IMR-90 (cell line): ENCODE measurements around the gene PRPS2. TPM values are rescaled to one million over a fixed set of nuclear protein-coding genes. Genes with fewer than 3 reads are reported as not detected.

Experiments
- ATAC-seq: fragments of 200-7000 bp; cut with Tn5 transposase; 2 replicates; pipeline ENCODE4 v1.9.1; 2020; ENCODE audit warnings: low read depth, mild to moderate bottlenecking, moderate library complexity
- BruUV-seq: library from RNA; stranded (reverse); fragments of 400-500 nt; replicated peaks from 2 replicates; lab custom pipeline; 2021; lab: Mats Ljungman, UMichigan
- CTCF ChIA-PET: fragments of 300-600 bp; formaldehyde crosslinking; extraction: SDS; loops from one replicate; lab custom pipeline; 2021; ENCODE audit warnings: antibody characterized with exemption; lab: Yijun Ruan, JAX
- POLR2A ChIA-PET: fragments of 300-600 bp; sonication (Branson Sonifier 250); formaldehyde crosslinking; loops from one replicate; lab custom pipeline; 2022; ENCODE audit warnings: antibody characterized with exemption; ENCODE audit not compliant: unreplicated experiment; lab: Charles Lee
- DNase-seq: peaks from one replicate; pipeline ENCODE4 v3.0.0; 2013
- H2AFZ ChIP-seq: replicated peaks from 2 replicates; pipeline ENCODE3; 2013; ENCODE audit warnings: low read length, mild to moderate bottlenecking; ENCODE audit not compliant: poor library complexity
- H2AK5ac ChIP-seq: 2 replicates; pipeline ENCODE4 v1.6.1; 2013; ENCODE audit warnings: low read depth, low read length, inconsistent platforms
- H2AK9ac ChIP-seq: replicated peaks from 2 replicates; pipeline ENCODE3; 2013; ENCODE audit warnings: mild to moderate bottlenecking, low read depth, low read length, moderate library complexity; ENCODE audit not compliant: poor library complexity
- H2BK120ac ChIP-seq: 2 replicates; pipeline ENCODE4 v1.6.1; 2013; ENCODE audit warnings: low read depth, low read length, inconsistent platforms
- H2BK15ac ChIP-seq: 3 replicates; pipeline ENCODE4 v1.6.1; 2013; ENCODE audit warnings: low read depth, low read length, inconsistent platforms
- H2BK20ac ChIP-seq: 2 replicates; pipeline ENCODE4 v1.6.1; 2013; ENCODE audit warnings: low read depth, mild to moderate bottlenecking, inconsistent platforms, low read length, moderate library complexity
- H2BK5ac ChIP-seq: 2 replicates; pipeline ENCODE4 v1.6.1; 2013; ENCODE audit warnings: mild to moderate bottlenecking, low read depth, low read length, inconsistent platforms; ENCODE audit not compliant: poor library complexity, severe bottlenecking
- H3K14ac ChIP-seq: replicated peaks from 2 replicates; pipeline ENCODE4 v1.6.1; 2013; ENCODE audit warnings: low read depth, low read length, inconsistent platforms
- H3K18ac ChIP-seq: 2 replicates; pipeline ENCODE4 v1.6.1; 2013; ENCODE audit warnings: low read depth, low read length, control low read depth
- H3K23ac ChIP-seq: 2 replicates; pipeline ENCODE4 v1.6.1; 2013; ENCODE audit warnings: low read depth, low read length, inconsistent platforms
- H3K27ac ChIP-seq: 2 replicates; pipeline ENCODE4 v1.5.1; 2013; ENCODE audit warnings: mild to moderate bottlenecking, control low read depth, low read length; ENCODE audit not compliant: insufficient read depth
- H3K27me3 ChIP-seq: 2 replicates; pipeline ENCODE4 v1.6.1; 2013; ENCODE audit warnings: low read length; ENCODE audit not compliant: control insufficient read depth, insufficient read depth
- H3K36me3 ChIP-seq: 2 replicates; pipeline ENCODE4 v1.6.1; 2013; ENCODE audit warnings: low read length, mixed read lengths; ENCODE audit not compliant: control insufficient read depth, insufficient read depth
- H3K4ac ChIP-seq: 2 replicates; pipeline ENCODE4 v1.6.1; 2013; ENCODE audit warnings: low read depth, low read length, inconsistent platforms
- H3K4me1 ChIP-seq: 2 replicates; pipeline ENCODE4 v1.6.1; 2013; ENCODE audit warnings: low read length, mixed read lengths; ENCODE audit not compliant: control insufficient read depth, insufficient read depth
- H3K4me2 ChIP-seq: 2 replicates; pipeline ENCODE4 v1.6.1; 2013; ENCODE audit warnings: low read depth, mild to moderate bottlenecking, control low read depth, low read length, moderate library complexity
- H3K4me3 ChIP-seq: 2 replicates; pipeline ENCODE4 v1.5.1; 2013; ENCODE audit warnings: low read depth, mild to moderate bottlenecking, control low read depth, low read length, moderate library complexity; ENCODE audit not compliant: insufficient read depth
- H3K56ac ChIP-seq: 2 replicates; pipeline ENCODE4 v1.6.1; 2013; ENCODE audit warnings: low read length, inconsistent platforms; ENCODE audit not compliant: insufficient read depth; ENCODE audit errors: extremely low read depth
- H3K79me1 ChIP-seq, 2 experiments: 2 replicates each; pipeline ENCODE4 v1.6.1; 2013; ENCODE audit warnings: low read length in 2 of 2, inconsistent platforms in 1 of 2, low read depth in 1 of 2
- H3K9ac ChIP-seq: 2 replicates; pipeline ENCODE4 v1.6.1; 2013; ENCODE audit warnings: low read depth, low read length, control low read depth
- H3K9me1 ChIP-seq: 2 replicates; pipeline ENCODE4 v1.6.1; 2013; ENCODE audit warnings: low read length, inconsistent platforms; ENCODE audit not compliant: insufficient read depth
- H3K9me3 ChIP-seq: 2 replicates; pipeline ENCODE4 v1.6.1; 2013; ENCODE audit warnings: low read length; ENCODE audit not compliant: control insufficient read depth, insufficient read depth
- H4K20me1 ChIP-seq: 2 replicates; pipeline ENCODE4 v1.6.1; 2013; ENCODE audit warnings: low read length, inconsistent platforms; ENCODE audit not compliant: insufficient read depth
- H4K5ac ChIP-seq: 2 replicates; pipeline ENCODE4 v1.6.1; 2013; ENCODE audit warnings: mild to moderate bottlenecking, low read depth, low read length, control low read depth
- H4K8ac ChIP-seq, 2 experiments: 2 replicates each; pipeline ENCODE4 v1.6.1; 2013; ENCODE audit warnings: low read depth in 2 of 2, low read length in 2 of 2, control low read depth in 1 of 2, inconsistent platforms in 1 of 2
- H4K91ac ChIP-seq: 2 replicates; pipeline ENCODE4 v1.6.1; 2013; ENCODE audit warnings: low read depth, low read length, inconsistent platforms; ENCODE audit not compliant: insufficient read depth
- CHD1 ChIP-seq: IDR thresholded peaks from 2 replicates; pipeline ENCODE4 v1.6.1; 2012; ENCODE audit warnings: low read depth, low read length, improper control_type of control experiment
- CTCF ChIP-seq: conservative IDR thresholded peaks from 2 replicates; pipeline ENCODE4 v1.5.1; 2012; ENCODE audit warnings: mild to moderate bottlenecking, low read depth, low read length, improper control_type of control experiment
- ELK1 ChIP-seq: fragments of 150-350 bp; IDR thresholded peaks from 2 replicates; pipeline ENCODE4 v1.6.1; 2016; ENCODE audit warnings: low read depth, mild to moderate bottlenecking, low read length, moderate library complexity, borderline replicate concordance
- FOS ChIP-seq: fragments of 150-350 bp; IDR thresholded peaks from 2 replicates; pipeline ENCODE4 v1.6.1; 2016; ENCODE audit warnings: low read depth, low read length
- NFE2L2 ChIP-seq: fragments of 150-350 bp; IDR thresholded peaks from 2 replicates; pipeline ENCODE4 v1.6.1; 2016; ENCODE audit warnings: low read depth, mild to moderate bottlenecking, low read length
- RCOR1 ChIP-seq: IDR thresholded peaks from 2 replicates; pipeline ENCODE4 v1.6.1; 2012; ENCODE audit warnings: mild to moderate bottlenecking, low read length, improper control_type of control experiment; ENCODE audit not compliant: insufficient replicate concordance
- RFX5 ChIP-seq: IDR thresholded peaks from 2 replicates; pipeline ENCODE4 v1.8.0; 2012; ENCODE audit warnings: low read depth, mild to moderate bottlenecking, low read length, moderate library complexity
- WGBS, 2 experiments: methylation state at CpG; one replicate each; pipeline versions ENCODE4 v1.1.5 to v1.1.7; 2013; ENCODE audit warnings: missing lambda C conversion rate in 2 of 2; ENCODE audit not compliant: insufficient read length in 1 of 2; ENCODE audit errors: extremely low coverage in 2 of 2; 5-methylcytosine and 5-hydroxymethylcytosine counted together
- dilution Hi-C: fragments of 300-500 bp; cut with HindIII; formaldehyde crosslinking; loops from one replicate; pipeline ENCODE4 v1.14.3; 2018; ENCODE audit warnings: low sequenced_read_pairs; ENCODE audit not compliant: unreplicated experiment
- in situ Hi-C: fragments of 300-500 bp; cut with MboI; formaldehyde crosslinking; loops from 3 replicates; pipeline ENCODE4 v1.14.3; 2019; ENCODE audit warnings: low sequenced_read_pairs, inconsistent platforms, mixed read lengths
- intact Hi-C: fragments of 100-400 bp; cut with micrococcal nuclease; formaldehyde crosslinking; loops from 2 replicates; pipeline ENCODE4 v1.10.0; 2022
- polyA plus RNA-seq, 3 experiments: library from polyadenylated mRNA; depleted of rRNA; stranded (reverse); fragments of >200 nt; gene quantifications; 2 replicates each; pipeline ENCODE4 v1.2.3, GENCODE V29; 2012; ENCODE audit warnings: low replicate concordance in 1 of 3
- total RNA-seq: library from RNA; depleted of rRNA; stranded (reverse); fragments of >200 nt; gene quantifications from 2 replicates; pipeline ENCODE4 v1.2.3, GENCODE V29; 2012

The PRPS2 gene
- total and polyA plus RNA-seq, 2 of the 4 experiments (the other 2 are of a cell fraction), result 20.4 to 48.0 TPM

GRCh38 chrX:12758291-12758690 is 32.9 kb upstream of the PRPS2 start:
- Histone ChIP-seq H2AK5ac (no peak overlapping the region), H3K4me2 (no peak overlapping the region), H4K8ac (no peak overlapping the region), H2AFZ (no peak overlapping the region), H3K9ac (no peak overlapping the region), H3K36me3 (no peaks in the 10 kb centered on the region), H3K9me3 (no peaks in the 10 kb centered on the region; the same call in 1 of the 2 replicates), H2BK20ac (no peak overlapping the region), H3K56ac (no peak overlapping the region), H3K4me1 (no peaks in the 10 kb centered on the region), H2AK9ac (no peak overlapping the region), H2BK120ac (no peak overlapping the region), H2BK15ac (no peak overlapping the region), H3K79me1 (no peaks in the 10 kb centered on the region), H3K27ac (no peak overlapping the region), H3K27me3 (no peaks in the 10 kb centered on the region; the same call in 1 of the 2 replicates), H4K5ac (no peak overlapping the region), H3K4me3 (no peak overlapping the region), H2BK5ac (no peak overlapping the region), H4K91ac (no peak overlapping the region), H3K9me1 (no peaks in the 10 kb centered on the region), H3K14ac (no peak overlapping the region), H4K20me1 (no peaks in the 10 kb centered on the region), H3K23ac (no peak overlapping the region), H3K4ac (no peak overlapping the region), H3K18ac (no peak overlapping the region)
- intact Hi-C loops (no loop called here), dilution Hi-C loops (no loop called here), in situ Hi-C loops (no loop called here)
- CTCF ChIA-PET, result no interaction called here
- BruUV-seq, result no TSS peak
- DNase-seq (no peak), ATAC-seq (no peak)
- no CpG with 5 or more reads among the region's 3 CpGs for WGBS, 2 experiments
- POLR2A ChIA-PET, result no interaction called here
- no peak for TF ChIP-seq NFE2L2
- TF ChIP-seq RFX5, result no peak
- no peak for TF ChIP-seq FOS
- TF ChIP-seq CHD1, result no peak
- TF ChIP-seq ELK1, result no peak
- no peak for TF ChIP-seq RCOR1
- TF ChIP-seq CTCF, result no peak
